GM13976 (cell line): ENCODE results near the gene HES3.

Experiments used
- DNase-seq: peaks from one replicate; pipeline ENCODE4 v3.0.0; 2012; ENCODE audit warnings: low spot score
- CTCF ChIP-seq: IDR thresholded peaks from 2 replicates; pipeline ENCODE4 v1.5.1; 2012; ENCODE audit warnings: borderline replicate concordance, mild to moderate bottlenecking; ENCODE audit not compliant: insufficient read depth; ENCODE audit errors: extremely low read depth, missing control alignments, control extremely low read depth
- in situ Hi-C: fragments of 300-500 bp; cut with MboI; formaldehyde crosslinking; loops from one replicate; pipeline ENCODE4 v1.12.0; 2022; ENCODE audit warnings: low sequenced_read_pairs, mixed read lengths, inconsistent platforms; ENCODE audit not compliant: unreplicated experiment

The HES3 gene

DNA sequence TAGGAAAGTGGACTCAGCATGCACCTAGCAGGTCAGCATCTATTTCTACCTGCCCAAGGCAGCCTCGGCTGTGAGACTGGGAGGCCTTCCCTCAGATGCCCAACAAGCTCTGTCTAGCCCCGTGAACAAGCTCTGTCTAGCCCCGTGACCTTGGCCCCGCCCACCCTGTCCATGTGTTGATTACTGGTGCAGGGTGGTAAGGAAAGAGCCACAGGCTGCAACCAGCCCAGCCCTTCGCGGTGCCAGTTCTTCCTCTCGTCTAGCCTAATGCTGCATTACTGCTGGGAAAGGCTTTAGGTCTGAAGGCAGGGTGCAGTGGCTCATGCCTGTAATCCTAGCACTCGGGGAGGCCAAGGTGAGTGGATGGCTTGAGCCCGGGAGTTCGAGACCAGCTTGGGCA is 14.7 kb downstream of the HES3 start:
- DNase-seq = no peak
- TF ChIP-seq CTCF = no peak
- in situ Hi-C loops = loop anchor here (10.0 kb wide), 1 partner anchor 146 kb away; no protein-coding TSS in a partner anchor

- peak; percentile 94 for DNase-seq
- in situ Hi-C loops = loop anchor here (10.0 kb wide), 1 partner anchor 145 kb away; no protein-coding TSS in a partner anchor
- no peak for TF ChIP-seq CTCF
Observed at GRCh38 chr1:6259491-6260362, 15.7 kb downstream of the HES3 start.

GRCh38 chr1:6260433-6260934 is 16.5 kb downstream of the HES3 start:
- in situ Hi-C loops = no loop called here
- DNase-seq = peak; percentile 75
- TF ChIP-seq CTCF = no peak

DNA sequence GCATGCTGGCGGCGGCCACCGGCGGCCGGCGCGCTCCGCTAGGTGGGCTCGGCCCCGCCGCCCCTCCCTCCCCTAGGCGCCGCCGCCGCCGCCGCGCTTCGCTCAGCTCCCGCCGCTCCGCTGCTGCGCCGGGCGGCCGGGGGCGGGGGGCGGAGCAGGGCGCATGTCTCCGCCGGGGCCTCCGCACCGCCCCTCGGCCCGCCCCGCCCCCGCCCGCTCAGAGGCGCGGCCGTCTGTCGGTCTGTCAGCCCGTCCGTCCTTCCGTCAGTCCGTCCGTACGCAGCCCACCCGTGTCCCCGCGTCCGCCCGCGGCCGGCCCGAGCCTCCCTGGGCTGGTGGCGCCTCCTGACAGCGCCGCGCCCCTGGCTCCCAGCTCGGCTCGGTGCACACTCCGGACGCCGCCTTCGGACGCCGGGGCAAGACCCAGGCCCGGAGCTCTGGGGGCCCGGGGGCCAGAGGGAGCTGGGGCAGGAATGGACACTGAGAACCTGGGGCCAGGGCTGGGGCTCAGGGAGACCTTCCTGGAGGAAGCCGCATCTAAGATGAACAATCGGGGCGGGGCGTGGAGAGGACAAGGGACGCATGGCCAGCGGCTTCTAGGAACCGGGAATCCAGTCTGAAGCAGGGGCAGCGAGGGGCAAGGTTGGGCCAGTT is 17.1 kb downstream of the HES3 start, which contains the start of gene GPR153:
TSS of gene GPR153 (minus strand) at position 138 of the 654 bp plus-strand sequence. CDS start 6,193 bp downstream, outside the sequence.
- DNase-seq = peak; percentile 89
- no peak for TF ChIP-seq CTCF
- in situ Hi-C loops = no loop called here

GRCh38 chr1:6261615-6261995 is 17.6 kb downstream of the HES3 start:
- in situ Hi-C loops = no loop called here
- DNase-seq = no peak
- no peak for TF ChIP-seq CTCF

- no peak for DNase-seq
- TF ChIP-seq CTCF = no peak
- in situ Hi-C loops = no loop called here
Observed at GRCh38 chr1:6262555-6263420, 18.8 kb downstream of the HES3 start.
